Panc1 (cell line): ENCODE results near the gene SCN10A. TPM values are rescaled to one million over a fixed set of nuclear protein-coding genes. Genes with fewer than 3 reads are reported as not detected.

Experiments used
- ATAC-seq: fragments of 200-7000 bp; cut with Tn5 transposase; 2 replicates; pipeline ENCODE4 v1.9.1; 2020; ENCODE audit warnings: mild to moderate bottlenecking, moderate library complexity
- BruUV-seq: library from RNA; stranded (reverse); fragments of 400-500 nt; replicated peaks from 2 replicates; lab custom pipeline; 2021; lab: Mats Ljungman, UMichigan
- CTCF ChIA-PET: fragments of 300-600 bp; sonication (Branson Sonifier 250); formaldehyde crosslinking; loops from one replicate; lab custom pipeline; 2022; ENCODE audit warnings: antibody characterized with exemption; lab: Charles Lee
- POLR2A ChIA-PET: fragments of 300-600 bp; sonication (Branson Sonifier 250); formaldehyde crosslinking; loops from one replicate; lab custom pipeline; 2022; ENCODE audit warnings: antibody characterized with exemption; lab: Charles Lee
- DNase-seq: peaks from one replicate; pipeline ENCODE4 v3.0.0-alpha.2; 2010; ENCODE audit warnings: low read depth, low spot score
- H3K27ac ChIP-seq: 2 replicates; pipeline ENCODE4 v1.5.1; 2011; ENCODE audit warnings: mild to moderate bottlenecking, low read length, inconsistent platforms
- H3K27me3 ChIP-seq: fragments of 200-500 bp; sonication (Bioruptor generic); 2 replicates; pipeline ENCODE4 v1.6.0; 2014; ENCODE audit warnings: low read length, inconsistent platforms; ENCODE audit not compliant: control insufficient read depth, insufficient read depth
- H3K36me3 ChIP-seq: fragments of 200-500 bp; sonication (Bioruptor generic); 2 replicates; pipeline ENCODE4 v1.5.1; 2014; ENCODE audit warnings: inconsistent platforms, mild to moderate bottlenecking, low read length, moderate library complexity; ENCODE audit not compliant: control insufficient read depth, insufficient read depth
- H3K4me1 ChIP-seq: 2 replicates; pipeline ENCODE4 v1.5.1; 2011; ENCODE audit warnings: inconsistent platforms, mild to moderate bottlenecking, low read length, moderate library complexity; ENCODE audit not compliant: control insufficient read depth, insufficient read depth
- H3K4me3 ChIP-seq, 2 experiments: 2 replicates each; pipeline ENCODE4 v1.5.1; 2011 to 2012; ENCODE audit warnings: low read depth in 2 of 2, low read length in 2 of 2, mild to moderate bottlenecking in 2 of 2, inconsistent platforms in 1 of 2, moderate library complexity in 1 of 2
- H3K9me3 ChIP-seq: fragments of 200-500 bp; sonication (Bioruptor generic); 2 replicates; pipeline ENCODE4 v1.5.1; 2014; ENCODE audit warnings: low read depth, mild to moderate bottlenecking, inconsistent platforms, low read length, moderate library complexity; ENCODE audit not compliant: control insufficient read depth, insufficient read depth
- POLR2AphosphoS5 ChIP-seq: IDR thresholded peaks from 2 replicates; pipeline ENCODE4 v1.6.1; 2012; ENCODE audit warnings: mild to moderate bottlenecking, low read depth, low read length, moderate library complexity
- SIN3A ChIP-seq: IDR thresholded peaks from 2 replicates; pipeline ENCODE4 v1.6.1; 2012; ENCODE audit warnings: low read depth, mild to moderate bottlenecking, low read length, moderate library complexity, borderline replicate concordance; ENCODE audit not compliant: insufficient read depth
- TCF7L2 ChIP-seq: IDR thresholded peaks from 2 replicates; pipeline ENCODE4 v1.6.1; 2011; ENCODE audit warnings: mild to moderate bottlenecking, low read depth, low read length, inconsistent platforms
- in situ Hi-C: cut with HindIII; loops from 2 replicates; pipeline ENCODE4 v1.10.0; 2016; ENCODE audit warnings: low sequenced_read_pairs, low pct_unique_long_range_greater_than_20kb
- intact Hi-C: fragments of 100-400 bp; cut with micrococcal nuclease; formaldehyde crosslinking; loops from one replicate; pipeline ENCODE4 v1.10.0; 2022; ENCODE audit not compliant: unreplicated experiment
- total RNA-seq: library from RNA; stranded (reverse); gene quantifications from one replicate; pipeline ENCODE4 v1.2.1, GENCODE V29; 2021; ENCODE audit not compliant: unreplicated experiment
- TF ChIP-seq, protein P1 (sequence below), 2 experiments: IDR thresholded peaks; 2 replicates each; pipeline ENCODE4 v1.6.1; 2011 to 2012; ENCODE audit warnings: low read depth in 2 of 2, control low read depth in 1 of 2, low read length in 1 of 2, mild to moderate bottlenecking in 1 of 2, moderate library complexity in 1 of 2; ENCODE audit not compliant: insufficient read depth in 1 of 2
- TF ChIP-seq, protein P2 (sequence below): fragments of 450-650 bp; IDR thresholded peaks from 2 replicates; pipeline ENCODE4 v1.5.1; 2017; ENCODE audit warnings: mild to moderate bottlenecking

Gene SCN10A
- total RNA-seq, 1 experiment from 2014 or later, result not detected

DNA sequence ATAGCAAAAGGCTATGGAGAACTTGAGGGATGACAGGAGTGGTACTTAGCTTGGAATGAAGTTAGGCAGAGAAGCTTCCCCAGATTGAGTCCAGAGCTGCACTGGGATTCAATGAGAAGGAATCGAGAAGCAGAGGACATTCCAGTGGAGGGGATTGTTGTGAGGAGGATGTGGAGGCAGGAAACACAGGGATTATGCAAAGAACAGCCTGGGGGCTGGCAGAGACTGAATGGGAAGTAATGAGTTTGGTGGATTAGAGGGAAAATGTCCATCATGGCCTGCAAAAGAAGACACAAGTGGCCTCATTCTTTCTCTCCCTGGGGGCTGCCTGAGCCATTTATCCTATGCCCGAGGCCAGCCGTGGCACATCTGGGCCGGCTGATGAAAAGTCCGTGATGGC is 20.5 kb upstream of the SCN10A start:
- POLR2A ChIA-PET, result no interaction called here
- H3K36me3 ChIP-seq, result no peaks in the 10 kb centered on the region
- TF ChIP-seq POLR2AphosphoS5, result no peak
- no peak for TF ChIP-seq SIN3A
- TF ChIP-seq, protein P1, sequence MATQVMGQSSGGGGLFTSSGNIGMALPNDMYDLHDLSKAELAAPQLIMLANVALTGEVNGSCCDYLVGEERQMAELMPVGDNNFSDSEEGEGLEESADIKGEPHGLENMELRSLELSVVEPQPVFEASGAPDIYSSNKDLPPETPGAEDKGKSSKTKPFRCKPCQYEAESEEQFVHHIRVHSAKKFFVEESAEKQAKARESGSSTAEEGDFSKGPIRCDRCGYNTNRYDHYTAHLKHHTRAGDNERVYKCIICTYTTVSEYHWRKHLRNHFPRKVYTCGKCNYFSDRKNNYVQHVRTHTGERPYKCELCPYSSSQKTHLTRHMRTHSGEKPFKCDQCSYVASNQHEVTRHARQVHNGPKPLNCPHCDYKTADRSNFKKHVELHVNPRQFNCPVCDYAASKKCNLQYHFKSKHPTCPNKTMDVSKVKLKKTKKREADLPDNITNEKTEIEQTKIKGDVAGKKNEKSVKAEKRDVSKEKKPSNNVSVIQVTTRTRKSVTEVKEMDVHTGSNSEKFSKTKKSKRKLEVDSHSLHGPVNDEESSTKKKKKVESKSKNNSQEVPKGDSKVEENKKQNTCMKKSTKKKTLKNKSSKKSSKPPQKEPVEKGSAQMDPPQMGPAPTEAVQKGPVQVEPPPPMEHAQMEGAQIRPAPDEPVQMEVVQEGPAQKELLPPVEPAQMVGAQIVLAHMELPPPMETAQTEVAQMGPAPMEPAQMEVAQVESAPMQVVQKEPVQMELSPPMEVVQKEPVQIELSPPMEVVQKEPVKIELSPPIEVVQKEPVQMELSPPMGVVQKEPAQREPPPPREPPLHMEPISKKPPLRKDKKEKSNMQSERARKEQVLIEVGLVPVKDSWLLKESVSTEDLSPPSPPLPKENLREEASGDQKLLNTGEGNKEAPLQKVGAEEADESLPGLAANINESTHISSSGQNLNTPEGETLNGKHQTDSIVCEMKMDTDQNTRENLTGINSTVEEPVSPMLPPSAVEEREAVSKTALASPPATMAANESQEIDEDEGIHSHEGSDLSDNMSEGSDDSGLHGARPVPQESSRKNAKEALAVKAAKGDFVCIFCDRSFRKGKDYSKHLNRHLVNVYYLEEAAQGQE (IDR thresholded peaks at IDR 0.05; ENCODE audit: insufficient read depth in 1 of 2, low read depth in 2 of 2, low read length in 1 of 2), result no peak
- TF ChIP-seq, protein P2, sequence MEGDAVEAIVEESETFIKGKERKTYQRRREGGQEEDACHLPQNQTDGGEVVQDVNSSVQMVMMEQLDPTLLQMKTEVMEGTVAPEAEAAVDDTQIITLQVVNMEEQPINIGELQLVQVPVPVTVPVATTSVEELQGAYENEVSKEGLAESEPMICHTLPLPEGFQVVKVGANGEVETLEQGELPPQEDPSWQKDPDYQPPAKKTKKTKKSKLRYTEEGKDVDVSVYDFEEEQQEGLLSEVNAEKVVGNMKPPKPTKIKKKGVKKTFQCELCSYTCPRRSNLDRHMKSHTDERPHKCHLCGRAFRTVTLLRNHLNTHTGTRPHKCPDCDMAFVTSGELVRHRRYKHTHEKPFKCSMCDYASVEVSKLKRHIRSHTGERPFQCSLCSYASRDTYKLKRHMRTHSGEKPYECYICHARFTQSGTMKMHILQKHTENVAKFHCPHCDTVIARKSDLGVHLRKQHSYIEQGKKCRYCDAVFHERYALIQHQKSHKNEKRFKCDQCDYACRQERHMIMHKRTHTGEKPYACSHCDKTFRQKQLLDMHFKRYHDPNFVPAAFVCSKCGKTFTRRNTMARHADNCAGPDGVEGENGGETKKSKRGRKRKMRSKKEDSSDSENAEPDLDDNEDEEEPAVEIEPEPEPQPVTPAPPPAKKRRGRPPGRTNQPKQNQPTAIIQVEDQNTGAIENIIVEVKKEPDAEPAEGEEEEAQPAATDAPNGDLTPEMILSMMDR, result no peak
- no peak for TF ChIP-seq TCF7L2
- no TSS peak for BruUV-seq
- no peak overlapping the region for H3K27ac ChIP-seq
- no peak for ATAC-seq
- H3K9me3 ChIP-seq, result no peaks in the 10 kb centered on the region
- no peaks in the 10 kb centered on the region; the same call in 1 of the 2 replicates for H3K4me1 ChIP-seq
- in situ Hi-C loops (no loop called here), intact Hi-C loops (no loop called here)
- H3K4me3 ChIP-seq, result no peak overlapping the region
- CTCF ChIA-PET, result interaction anchor here (0.7 kb wide), 1 partner anchor 14 kb away, joined by 4 read pairs; no protein-coding TSS in a partner anchor
- DNase-seq, result no peak
- H3K27me3 ChIP-seq, result no peaks in the 10 kb centered on the region

DNA sequence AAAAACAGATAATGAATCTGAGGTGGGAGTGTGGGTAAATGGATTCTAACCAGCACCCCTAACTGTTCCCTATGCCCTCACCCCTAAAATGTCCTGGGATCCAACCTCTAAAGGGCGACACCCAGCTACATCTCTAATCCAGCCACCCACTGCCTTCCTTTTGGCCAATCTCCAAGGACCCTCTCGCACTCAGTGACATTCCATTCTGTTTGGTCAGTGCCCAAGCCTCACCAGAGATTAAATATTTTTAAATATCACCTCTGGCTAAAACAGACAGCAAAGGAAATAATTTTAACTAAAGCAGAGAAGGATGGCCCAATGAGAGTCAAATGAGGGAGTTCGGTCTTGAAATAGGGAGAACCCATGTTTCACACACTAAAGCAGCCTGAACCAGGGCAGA is 19.9 kb upstream of the SCN10A start:
- no peaks in the 10 kb centered on the region for H3K9me3 ChIP-seq
- no peaks in the 10 kb centered on the region for H3K27me3 ChIP-seq
- no TSS peak for BruUV-seq
- ATAC-seq (no peak), DNase-seq (no peak)
- in situ Hi-C loops (no loop called here), intact Hi-C loops (no loop called here)
- POLR2A ChIA-PET, result no interaction called here
- no peak overlapping the region for H3K4me3 ChIP-seq
- CTCF ChIA-PET, result interaction anchor here (0.7 kb wide), 1 partner anchor 13 kb away, joined by 4 read pairs; no protein-coding TSS in a partner anchor
- no peaks in the 10 kb centered on the region for H3K36me3 ChIP-seq
- TF ChIP-seq SIN3A (no peak), TCF7L2 (no peak), POLR2AphosphoS5 (no peak)
- TF ChIP-seq, protein P1 (IDR thresholded peaks at IDR 0.05; ENCODE audit: insufficient read depth in 1 of 2, low read depth in 2 of 2, low read length in 1 of 2), result no peak
- no peak overlapping the region for H3K27ac ChIP-seq
- no peaks in the 10 kb centered on the region; the same call in 1 of the 2 replicates for H3K4me1 ChIP-seq
